Anterior cingulate cortex (tissue), 58 donors: ENCODE data around the gene SCAP.
A peak's percentile ranks its signal among the peaks of the same experiment; 100 is the strongest.
"Not testable (repeated sequence)": the region's sequence is repeated elsewhere in the genome, so short reads cannot be mapped to it uniquely, and the experiment has no call there.

Experiments
- DNase-seq, 58 donors: peaks; one replicate each; lab custom pipeline; 2025; lab: John Stamatoyannopoulos, UW

Gene SCAP

GRCh38 chr3:47377186-47377585 is 98.6 kb downstream of the SCAP start:
- DNase-seq = peak in 2 of 58 donors; percentile 3 to 5

GRCh38 chr3:47376393-47376792 is 99.3 kb downstream of the SCAP start:
- no peak for DNase-seq

GRCh38 chr3:47374587-47374986 is 101.2 kb downstream of the SCAP start:
- DNase-seq = no peak

GRCh38 chr3:47370887-47371697 is 104.6 kb downstream of the SCAP start:
- peak in 3 of 58 donors; percentile 3 to 15 (median 4) for DNase-seq

GRCh38 chr3:47370020-47370419 is 105.7 kb downstream of the SCAP start:
- not testable (repeated sequence) for DNase-seq

GRCh38 chr3:47367631-47368030 is 108.1 kb downstream of the SCAP start:
- no peak for DNase-seq

- no peak for DNase-seq
Observed at GRCh38 chr3:47366833-47367232, 108.9 kb downstream of the SCAP start.

- peak in 8 of 58 donors; percentile 6 to 25 (median 14) for DNase-seq
Observed at GRCh38 chr3:47365213-47366153, 110.3 kb downstream of the SCAP start.
